ENCODE results near the gene USP31.

DNA sequence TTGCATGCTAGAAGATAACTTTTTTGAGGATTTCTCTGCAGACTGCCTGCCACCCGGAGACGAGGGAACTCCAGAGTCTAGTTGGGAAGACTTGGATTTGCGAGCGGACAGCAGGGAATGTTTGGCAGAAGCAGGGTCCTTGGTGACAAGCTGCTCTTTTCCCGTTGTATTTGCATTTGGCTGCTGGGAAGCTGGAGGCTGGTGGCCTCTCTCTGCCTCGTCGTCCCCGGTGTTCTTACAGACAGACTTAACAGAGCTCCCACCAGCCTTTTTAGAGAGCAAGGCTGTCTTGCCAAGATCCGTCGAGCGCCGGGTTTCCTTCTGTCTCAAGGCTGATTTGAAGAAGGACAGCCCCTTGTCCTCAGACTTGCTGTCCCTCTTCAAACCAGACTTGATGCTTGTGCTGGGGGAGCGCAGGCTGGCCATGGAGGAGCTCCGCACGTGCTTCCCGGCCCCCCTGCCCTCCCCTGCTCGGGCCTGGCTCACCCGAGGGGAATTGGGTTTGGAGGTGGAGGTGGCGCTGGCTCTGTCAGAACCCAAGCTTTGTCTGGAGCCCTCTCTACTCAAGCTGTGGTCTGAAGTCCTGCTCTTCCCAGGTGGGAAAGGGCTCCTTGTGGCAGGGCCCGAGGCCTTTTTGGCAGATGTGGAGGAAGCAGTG, 81.0 kb downstream of the USP31 start:
- TF ChIP-seq, protein P1, sequence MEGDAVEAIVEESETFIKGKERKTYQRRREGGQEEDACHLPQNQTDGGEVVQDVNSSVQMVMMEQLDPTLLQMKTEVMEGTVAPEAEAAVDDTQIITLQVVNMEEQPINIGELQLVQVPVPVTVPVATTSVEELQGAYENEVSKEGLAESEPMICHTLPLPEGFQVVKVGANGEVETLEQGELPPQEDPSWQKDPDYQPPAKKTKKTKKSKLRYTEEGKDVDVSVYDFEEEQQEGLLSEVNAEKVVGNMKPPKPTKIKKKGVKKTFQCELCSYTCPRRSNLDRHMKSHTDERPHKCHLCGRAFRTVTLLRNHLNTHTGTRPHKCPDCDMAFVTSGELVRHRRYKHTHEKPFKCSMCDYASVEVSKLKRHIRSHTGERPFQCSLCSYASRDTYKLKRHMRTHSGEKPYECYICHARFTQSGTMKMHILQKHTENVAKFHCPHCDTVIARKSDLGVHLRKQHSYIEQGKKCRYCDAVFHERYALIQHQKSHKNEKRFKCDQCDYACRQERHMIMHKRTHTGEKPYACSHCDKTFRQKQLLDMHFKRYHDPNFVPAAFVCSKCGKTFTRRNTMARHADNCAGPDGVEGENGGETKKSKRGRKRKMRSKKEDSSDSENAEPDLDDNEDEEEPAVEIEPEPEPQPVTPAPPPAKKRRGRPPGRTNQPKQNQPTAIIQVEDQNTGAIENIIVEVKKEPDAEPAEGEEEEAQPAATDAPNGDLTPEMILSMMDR (IDR thresholded peaks at IDR 0.05): no peak
- TF ChIP-seq POLR2A (IDR thresholded peaks at IDR 0.05): no peak

Data from esophagus squamous epithelium (tissue), 4 donors.